HepG2 (cell line): ENCODE measurements around the gene STK25. TPM values are rescaled to one million over a fixed set of nuclear protein-coding genes. Genes with fewer than 3 reads are reported as not detected.

Experiments used
- ATAC-seq: fragments of 200-7000 bp; cut with Tn5 transposase; 3 replicates; pipeline ENCODE4 v1.9.1; 2020; ENCODE audit warnings: mild to moderate bottlenecking, moderate library complexity
- BruUV-seq: library from RNA; stranded (reverse); fragments of 400-500 nt; replicated peaks from 2 replicates; lab custom pipeline; 2021; lab: Mats Ljungman, UMichigan
- CTCF ChIA-PET: fragments of 300-600 bp; formaldehyde crosslinking; extraction: SDS; loops from one replicate; lab custom pipeline; 2021; ENCODE audit warnings: low total read pairs, inconsistent platforms, low intra/inter-chr PET ratio; lab: Yijun Ruan, JAX
- POLR2A ChIA-PET: fragments of 350-600 bp; sonication (Branson Sonifier 250); formaldehyde crosslinking; loops from one replicate; lab custom pipeline; 2020; ENCODE audit warnings: antibody characterized with exemption, inconsistent platforms; lab: Yijun Ruan, JAX
- DNase-seq: peaks from one replicate; pipeline ENCODE4 v3.0.0-alpha.2; 2015; ENCODE audit warnings: low spot score
- FAIRE-seq: peaks from 3 replicates; lab custom pipeline; 2011; peaks lifted over from hg19 to GRCh38; lab: Jason Lieb, UNC
- H2AFZ ChIP-seq: one replicate; pipeline ENCODE4 v1.6.1; 2011; ENCODE audit warnings: low read length, inconsistent platforms
- H3K27ac ChIP-seq: fragments of 300-600 bp; 3 replicates; pipeline ENCODE4 v1.8.0; 2011; ENCODE audit warnings: mixed run types, mild to moderate bottlenecking, mixed read lengths, low read length, inconsistent platforms; ENCODE audit not compliant: insufficient read depth; ENCODE audit errors: extremely low read length
- H3K27me3 ChIP-seq, 2 experiments: fragments of 200-600 bp in 1 of 2; 2 replicates in 1 of 2; 3 replicates in 1 of 2; pipeline versions ENCODE4 v1.6.0 to v1.8.0; 2011; ENCODE audit warnings: low read length in 2 of 2, mild to moderate bottlenecking in 2 of 2, moderate library complexity in 2 of 2, inconsistent platforms in 1 of 2; ENCODE audit not compliant: insufficient read depth in 2 of 2, control insufficient read depth in 1 of 2
- H3K36me3 ChIP-seq, 2 experiments: fragments of 200-600 bp in 1 of 2; replicated peaks in 1 of 2; 2 replicates in 1 of 2; 3 replicates in 1 of 2; pipeline versions ENCODE4 v1.5.1 to v1.8.0; 2011; ENCODE audit warnings: low read length in 2 of 2, inconsistent platforms in 1 of 2; ENCODE audit not compliant: insufficient read depth in 2 of 2, control insufficient read depth in 1 of 2
- H3K4me1 ChIP-seq: 2 replicates; pipeline ENCODE4 v1.5.1; 2012; ENCODE audit warnings: low read length, inconsistent platforms; ENCODE audit not compliant: insufficient read depth
- H3K4me2 ChIP-seq: 2 replicates; pipeline ENCODE4 v1.6.0; 2011; ENCODE audit warnings: low read depth, low read length, inconsistent platforms
- H3K4me3 ChIP-seq, 3 experiments: fragments of 200-600 bp in 1 of 3; sonication (generic), shearing (Covaris generic) in 1 of 3; replicated peaks in 1 of 3; 2 replicates each; pipeline ENCODE4 v1.5.1; 2011 to 2016; ENCODE audit warnings: low read length in 3 of 3, inconsistent platforms in 2 of 3, low read depth in 2 of 3, mild to moderate bottlenecking in 2 of 3, control low read depth in 1 of 3, mixed read lengths in 1 of 3; ENCODE audit not compliant: insufficient read depth in 1 of 3
- H3K79me2 ChIP-seq: one replicate; pipeline ENCODE4 v1.6.1; 2011; ENCODE audit warnings: low read length, inconsistent platforms; ENCODE audit not compliant: insufficient read depth
- H3K9ac ChIP-seq: 2 replicates; pipeline ENCODE4 v1.6.0; 2011; ENCODE audit warnings: mild to moderate bottlenecking, low read depth, low read length, inconsistent platforms; ENCODE audit not compliant: insufficient read depth
- H3K9me3 ChIP-seq: 2 replicates; pipeline ENCODE4 v1.5.1; 2012; ENCODE audit warnings: mild to moderate bottlenecking, low read length
- H4K20me1 ChIP-seq: 2 replicates; pipeline ENCODE4 v1.6.0; 2011; ENCODE audit warnings: inconsistent platforms, mild to moderate bottlenecking, low read length, moderate library complexity; ENCODE audit not compliant: insufficient read depth
- ADNP ChIP-seq: sonication (generic); formaldehyde crosslinking; IDR thresholded peaks from 2 replicates; pipeline ENCODE4 v1.4.0; 2020; ENCODE audit warnings: missing genetic modification reagents
- HMGXB4 ChIP-seq, 2 experiments: sonication (generic) in 1 of 2; formaldehyde crosslinking in 1 of 2; IDR thresholded peaks; 2 replicates each; pipeline versions ENCODE4 v1.4.0 to v1.6.1; 2018 to 2020; ENCODE audit warnings: missing genetic modification reagents in 2 of 2, borderline replicate concordance in 1 of 2, low read depth in 1 of 2, mild to moderate bottlenecking in 1 of 2, missing biosample characterization in 1 of 2
- REST ChIP-seq, 2 experiments: IDR thresholded peaks; 2 replicates each; pipeline ENCODE4 v1.6.1; 2011 to 2012; ENCODE audit warnings: low read length in 2 of 2, borderline replicate concordance in 1 of 2, low read depth in 1 of 2, mild to moderate bottlenecking in 1 of 2, moderate library complexity in 1 of 2
- STAG1 ChIP-seq: sonication (generic); formaldehyde crosslinking; IDR thresholded peaks from 2 replicates; pipeline ENCODE4 v1.4.0; 2020; ENCODE audit warnings: missing genetic modification reagents
- ZBTB20 ChIP-seq: sonication (generic); formaldehyde crosslinking; IDR thresholded peaks from 2 replicates; pipeline ENCODE4 v1.8.1; 2023; ENCODE audit warnings: missing genetic modification reagents, low read depth, mild to moderate bottlenecking, borderline replicate concordance
- ZFP41 ChIP-seq: sonication (generic); formaldehyde crosslinking; IDR thresholded peaks from 2 replicates; pipeline ENCODE4 v1.4.0; 2020; ENCODE audit warnings: mild to moderate bottlenecking, missing genetic modification reagents, borderline replicate concordance
- ZNF124 ChIP-seq: sonication (generic); formaldehyde crosslinking; IDR thresholded peaks from 2 replicates; pipeline ENCODE4 v1.4.0; 2020; ENCODE audit warnings: missing genetic modification reagents
- ZNF251 ChIP-seq: sonication (generic); formaldehyde crosslinking; IDR thresholded peaks from 2 replicates; pipeline ENCODE4 v1.9.0; 2021; ENCODE audit warnings: mild to moderate bottlenecking, missing genetic modification reagents
- ZNF460 ChIP-seq: sonication (generic); formaldehyde crosslinking; IDR thresholded peaks from 2 replicates; pipeline ENCODE4 v1.5.1; 2020; ENCODE audit warnings: missing genetic modification reagents, mild to moderate bottlenecking, borderline replicate concordance
- WGBS: methylation state at CpG from one replicate; pipeline ENCODE4 v1.1.6; 2017; ENCODE audit warnings: low lambda C conversion rate; 5-methylcytosine and 5-hydroxymethylcytosine counted together
- in situ Hi-C: cut with HindIII; loops from 2 replicates; pipeline ENCODE4 v1.10.0; 2017; ENCODE audit warnings: low pct_unique_long_range_greater_than_20kb; ENCODE audit not compliant: extremely low pct_ligation_motif_present
- intact Hi-C: fragments of 100-400 bp; cut with micrococcal nuclease; formaldehyde crosslinking; loops from one replicate; pipeline ENCODE4 v1.10.0; 2022; ENCODE audit not compliant: unreplicated experiment
- polyA plus RNA-seq, 8 experiments: library from polyadenylated mRNA; depleted of rRNA in 3 of 8; stranded (reverse) in 7 of 8; unstranded in 1 of 8; fragments of >200 nt; fragmentation: Illumina TruSeq in 4 of 8; extraction: Trizol in 4 of 8; gene quantifications; 2 replicates each; pipeline versions ENCODE4 v1.2.1 to v1.2.3, GENCODE V29; 2011 to 2016; ENCODE audit warnings: low read depth in 4 of 8, missing spikeins in 1 of 8, mixed read lengths in 1 of 8; ENCODE audit not compliant: insufficient read depth in 1 of 8
- total RNA-seq, 5 experiments: library from RNA; depleted of rRNA; stranded (reverse); fragments of >200 nt; fragmentation: Illumina TruSeq; extraction: Trizol; gene quantifications; 2 replicates each; pipeline ENCODE4 v1.2.3, GENCODE V29; 2016; ENCODE audit warnings: low read depth in 1 of 5
- TF ChIP-seq, protein P1 (sequence below): IDR thresholded peaks from 2 replicates; pipeline ENCODE4 v1.6.1; 2012; ENCODE audit warnings: low read depth, low read length, improper control_type of control experiment
- TF ChIP-seq, protein P2 (sequence below): sonication (generic); formaldehyde crosslinking; IDR thresholded peaks from 2 replicates; pipeline ENCODE4 v1.8.0; 2022; ENCODE audit warnings: missing genetic modification reagents, mild to moderate bottlenecking, inconsistent platforms, borderline replicate concordance

STK25 gene
- total and polyA plus RNA-seq, 2 of the 13 experiments (the other 11 are each of a cell fraction or from before 2014, with no cell fraction given), result 177 to 481 TPM

GRCh38 chr2:241553512-241553830, 45.1 kb upstream of the STK25 start (continued):
- 0 out of 2 replicates have a peak, but pooled peaks have one; percentile 3 for TF ChIP-seq ZNF460 (CRISPR knock-in tag)

DNA sequence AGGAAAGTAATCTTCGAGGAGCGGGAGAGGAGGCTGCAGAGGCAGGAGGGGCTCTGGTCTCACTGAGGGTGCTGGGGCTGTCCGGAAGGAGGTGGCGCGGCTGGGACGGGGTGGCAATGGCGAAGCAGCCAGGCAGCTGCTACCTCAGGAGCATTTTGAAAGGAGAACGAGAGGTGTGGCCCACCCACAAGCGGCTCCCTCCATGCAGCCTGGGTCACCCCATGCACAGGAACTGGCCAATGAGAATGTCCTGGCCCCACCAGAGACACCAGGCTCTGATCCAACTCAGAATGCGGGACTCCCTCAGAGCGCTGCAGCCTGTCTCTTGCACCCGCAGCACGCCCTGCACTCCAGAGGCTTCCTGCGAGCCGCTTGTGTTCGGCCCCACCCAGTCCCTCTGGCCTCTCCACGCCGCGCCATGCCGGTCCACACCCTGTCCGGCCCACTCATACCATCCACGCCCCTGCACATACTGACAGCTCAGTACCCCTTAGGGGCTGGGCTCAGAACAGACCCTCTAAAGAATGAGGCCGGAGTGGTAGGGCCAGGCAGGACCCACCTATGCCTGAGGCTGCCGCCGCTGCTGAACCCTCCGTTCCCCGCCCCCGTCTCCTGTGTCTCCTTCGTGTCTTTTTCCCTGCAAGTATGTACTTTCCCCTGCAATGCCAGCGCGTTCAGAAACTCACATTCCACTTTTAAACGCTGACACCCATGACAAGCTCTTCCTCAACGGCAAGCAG, 43.8 kb upstream of the STK25 start:
- CTCF ChIA-PET, result no interaction called here
- TF ChIP-seq ADNP, result no peak
- TF ChIP-seq STAG1 (CRISPR knock-in tag), result peak; percentile 17; the same call in 1 of the 2 replicates
- TF ChIP-seq REST (IDR thresholded peaks at IDR 0.05; ENCODE audit: borderline replicate concordance in 1 of 2, low read depth in 1 of 2, low read length in 2 of 2), result no peak
- peak in 1 of 2 experiments; percentile 36; a peak in 2 of 4 replicates for TF ChIP-seq HMGXB4 (CRISPR knock-in tag; IDR thresholded peaks at IDR 0.05; ENCODE audit: borderline replicate concordance in 1 of 2, low read depth in 1 of 2)
- no peak for TF ChIP-seq ZFP41 (CRISPR knock-in tag)
- TF ChIP-seq, protein P1, sequence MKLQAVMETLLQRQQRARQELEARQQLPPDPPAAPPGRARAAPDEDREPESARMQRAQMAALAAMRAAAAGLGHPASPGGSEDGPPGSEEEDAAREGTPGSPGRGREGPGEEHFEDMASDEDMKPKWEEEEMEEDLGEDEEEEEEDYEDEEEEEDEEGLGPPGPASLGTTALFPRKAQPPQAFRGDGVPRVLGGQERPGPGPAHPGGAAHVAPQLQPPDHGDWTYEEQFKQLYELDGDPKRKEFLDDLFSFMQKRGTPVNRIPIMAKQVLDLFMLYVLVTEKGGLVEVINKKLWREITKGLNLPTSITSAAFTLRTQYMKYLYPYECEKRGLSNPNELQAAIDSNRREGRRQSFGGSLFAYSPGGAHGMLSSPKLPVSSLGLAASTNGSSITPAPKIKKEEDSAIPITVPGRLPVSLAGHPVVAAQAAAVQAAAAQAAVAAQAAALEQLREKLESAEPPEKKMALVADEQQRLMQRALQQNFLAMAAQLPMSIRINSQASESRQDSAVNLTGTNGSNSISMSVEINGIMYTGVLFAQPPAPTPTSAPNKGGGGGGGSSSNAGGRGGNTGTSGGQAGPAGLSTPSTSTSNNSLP, result no peak
- no peak for TF ChIP-seq ZBTB20 (CRISPR knock-in tag)
- TF ChIP-seq, protein P2, sequence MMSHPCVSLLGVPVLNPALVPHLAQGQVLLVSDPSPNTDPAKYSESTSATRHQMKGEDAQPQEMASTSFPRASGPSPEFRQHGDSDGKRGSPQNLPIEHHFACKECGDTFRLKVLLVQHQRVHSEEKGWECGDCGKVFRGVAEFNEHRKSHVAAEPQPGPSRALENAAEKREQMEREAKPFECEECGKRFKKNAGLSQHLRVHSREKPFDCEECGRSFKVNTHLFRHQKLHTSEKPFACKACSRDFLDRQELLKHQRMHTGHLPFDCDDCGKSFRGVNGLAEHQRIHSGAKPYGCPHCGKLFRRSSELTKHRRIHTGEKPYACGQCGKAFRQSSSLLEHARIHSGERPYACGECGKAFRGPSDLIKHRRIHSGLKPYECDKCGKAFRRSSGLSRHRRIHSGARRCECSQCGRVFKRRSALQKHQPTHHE (CRISPR knock-in tag), result no peak
- no peak for TF ChIP-seq ZNF124
- TF ChIP-seq ZNF251 (CRISPR knock-in tag), result no peak

More for the DNA sequence above, 43.8 kb upstream of the STK25 start:
- 26% methylated on average over 31 of the region's 33 CpGs for WGBS
- Histone ChIP-seq H3K36me3 (no peaks in the 10 kb centered on the region), H3K4me2 (peak overlapping the region; percentile 93), H3K27ac (peak overlapping the region; percentile 81), H3K27me3 (no peaks in the 10 kb centered on the region), H3K9me3 (no peaks in the 10 kb centered on the region), H3K4me1 (peaks cover 88% of the 10 kb centered on the region), H3K4me3 (peak overlapping the region; percentile 58 to 78 (median 67)), H3K79me2 (no peaks in the 10 kb centered on the region), H3K9ac (peak overlapping the region; percentile 70), H2AFZ (no peak overlapping the region), H4K20me1 (no peaks in the 10 kb centered on the region)
- no peak for FAIRE-seq
- in situ Hi-C loops, result loop anchor here (5.0 kb wide), 1 partner anchor 105 kb away; no protein-coding TSS in a partner anchor
- ATAC-seq, result peak; percentile 41
- DNase-seq, result no peak
- POLR2A ChIA-PET, result interaction anchor here (1.0 to 2.0 kb wide), 3 partner anchors 9 to 58 kb away, joined by 3 to 5 read pairs (median 5); no protein-coding TSS in a partner anchor
- BruUV-seq, result TSS peak; percentile 82
- intact Hi-C loops, result loop anchor here (5.0 kb wide), 1 partner anchor 45 kb away; no protein-coding TSS in a partner anchor
